ENCODE data around the gene AFAP1L2. TPM values are rescaled to one million over a fixed set of nuclear protein-coding genes. Genes with fewer than 3 reads are reported as not detected.

Gene AFAP1L2, protein sequence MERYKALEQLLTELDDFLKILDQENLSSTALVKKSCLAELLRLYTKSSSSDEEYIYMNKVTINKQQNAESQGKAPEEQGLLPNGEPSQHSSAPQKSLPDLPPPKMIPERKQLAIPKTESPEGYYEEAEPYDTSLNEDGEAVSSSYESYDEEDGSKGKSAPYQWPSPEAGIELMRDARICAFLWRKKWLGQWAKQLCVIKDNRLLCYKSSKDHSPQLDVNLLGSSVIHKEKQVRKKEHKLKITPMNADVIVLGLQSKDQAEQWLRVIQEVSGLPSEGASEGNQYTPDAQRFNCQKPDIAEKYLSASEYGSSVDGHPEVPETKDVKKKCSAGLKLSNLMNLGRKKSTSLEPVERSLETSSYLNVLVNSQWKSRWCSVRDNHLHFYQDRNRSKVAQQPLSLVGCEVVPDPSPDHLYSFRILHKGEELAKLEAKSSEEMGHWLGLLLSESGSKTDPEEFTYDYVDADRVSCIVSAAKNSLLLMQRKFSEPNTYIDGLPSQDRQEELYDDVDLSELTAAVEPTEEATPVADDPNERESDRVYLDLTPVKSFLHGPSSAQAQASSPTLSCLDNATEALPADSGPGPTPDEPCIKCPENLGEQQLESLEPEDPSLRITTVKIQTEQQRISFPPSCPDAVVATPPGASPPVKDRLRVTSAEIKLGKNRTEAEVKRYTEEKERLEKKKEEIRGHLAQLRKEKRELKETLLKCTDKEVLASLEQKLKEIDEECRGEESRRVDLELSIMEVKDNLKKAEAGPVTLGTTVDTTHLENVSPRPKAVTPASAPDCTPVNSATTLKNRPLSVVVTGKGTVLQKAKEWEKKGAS
- polyA plus RNA-seq, result 10 to 100 TPM in 1 of 3 donors, 1 to 10 TPM in 2; 3.6 to 11.0 (median 6.7) TPM

DNA sequence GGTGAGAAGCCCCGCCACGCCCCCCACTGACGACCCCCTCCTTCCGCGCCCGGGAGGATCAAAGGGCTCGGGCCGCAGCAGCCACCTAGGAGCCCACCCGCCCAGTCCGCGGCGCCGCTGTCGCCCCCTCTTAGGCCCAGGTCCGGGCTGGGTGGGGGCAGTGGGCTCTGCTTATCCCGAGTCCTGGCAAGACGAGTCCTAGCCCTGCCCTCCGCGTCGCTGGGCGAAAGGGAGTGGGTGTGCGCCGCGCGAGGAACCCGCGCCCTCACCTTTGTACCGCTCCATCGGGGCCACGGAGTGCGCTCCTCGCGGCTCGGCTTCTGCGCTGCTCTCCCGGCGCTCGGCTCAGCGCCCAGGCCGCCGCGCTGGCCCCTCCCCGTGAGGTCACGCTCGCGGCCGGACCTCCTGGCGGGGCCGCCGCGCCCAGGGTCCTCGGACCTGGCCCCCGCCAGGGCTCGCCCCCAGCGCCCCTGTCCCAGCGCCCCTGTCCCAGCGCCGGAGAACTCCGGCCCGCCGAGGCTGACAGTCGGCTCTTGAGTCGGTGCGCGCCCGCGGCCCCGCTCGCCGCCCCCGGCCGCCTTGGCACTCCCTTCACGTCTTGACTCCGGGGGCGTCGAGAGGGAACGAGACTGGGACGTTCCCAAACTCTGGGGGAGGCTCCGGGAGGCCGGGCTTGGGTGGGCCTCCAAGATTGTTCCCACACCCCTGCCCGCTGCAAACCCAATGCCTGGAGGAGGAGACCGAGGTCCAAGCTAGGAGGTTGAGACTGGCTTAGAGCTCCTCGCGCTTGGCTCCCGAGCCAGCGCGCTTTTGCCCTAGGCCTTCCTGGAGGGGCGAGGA is at the start of gene AFAP1L2:
AFAP1L2 (minus strand) TSS at position 332 of the 840 bp plus-strand sequence; CDS start at position 285, 47 bp downstream.
- H3K27ac ChIP-seq (ENCODE audit: low read depth, low read length), result no peak within 1 kb of the TSS
- 1 to 2% (median 1%) methylated on average over 65 to 88 of the region's 88 CpGs for WGBS, 3 donors

DNA sequence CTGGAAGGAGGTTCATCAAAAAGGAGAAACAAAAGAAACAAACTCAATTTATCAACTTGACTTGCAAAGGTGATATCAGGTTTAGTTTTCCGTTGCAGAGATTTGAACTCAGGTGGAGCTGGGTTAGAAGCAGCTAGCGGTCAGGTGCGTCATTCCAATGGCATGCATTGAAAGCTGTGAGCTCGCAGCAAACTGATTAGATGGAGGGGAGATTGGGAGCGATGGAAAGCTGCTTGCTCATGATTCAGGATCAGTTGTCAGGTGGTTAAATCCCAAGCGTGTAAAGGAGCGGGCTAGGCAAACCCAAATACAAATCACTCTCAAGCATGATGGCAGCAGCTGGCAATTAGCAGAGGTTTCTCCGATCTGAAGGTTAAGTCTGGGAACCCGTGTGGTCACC is 49.3 kb upstream of the AFAP1L2 start:
- no peak overlapping the region for H3K27ac ChIP-seq (ENCODE audit: low read depth, low read length)
- 88 to 96% (median 95%) methylated on average over 9 of the region's 9 CpGs for WGBS, 3 donors

DNA sequence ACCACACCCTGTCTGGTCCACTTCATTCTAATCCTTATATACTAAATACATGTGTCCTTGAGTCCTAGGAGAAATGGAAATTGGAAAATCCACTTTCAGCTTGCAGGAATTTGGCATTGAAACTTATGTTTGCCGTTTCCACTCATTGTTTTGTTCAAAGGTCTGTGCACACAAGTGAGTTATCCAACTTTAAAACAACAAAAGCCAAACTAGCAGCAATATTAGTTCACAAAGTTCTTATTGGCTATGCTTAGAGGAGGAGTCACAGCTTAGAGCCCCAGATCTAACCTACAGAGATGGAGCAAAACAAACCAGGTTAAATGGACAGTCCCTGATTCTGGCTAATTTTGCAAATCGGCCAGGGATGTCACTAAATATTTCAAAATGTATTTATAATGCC is 44.6 kb upstream of the AFAP1L2 start:
- H3K27ac ChIP-seq (ENCODE audit: low read depth, low read length), result no peak overlapping the region
- WGBS, 3 donors, result 53 to 85% (median 74%) methylated on average over 2 of the region's 2 CpGs

DNA sequence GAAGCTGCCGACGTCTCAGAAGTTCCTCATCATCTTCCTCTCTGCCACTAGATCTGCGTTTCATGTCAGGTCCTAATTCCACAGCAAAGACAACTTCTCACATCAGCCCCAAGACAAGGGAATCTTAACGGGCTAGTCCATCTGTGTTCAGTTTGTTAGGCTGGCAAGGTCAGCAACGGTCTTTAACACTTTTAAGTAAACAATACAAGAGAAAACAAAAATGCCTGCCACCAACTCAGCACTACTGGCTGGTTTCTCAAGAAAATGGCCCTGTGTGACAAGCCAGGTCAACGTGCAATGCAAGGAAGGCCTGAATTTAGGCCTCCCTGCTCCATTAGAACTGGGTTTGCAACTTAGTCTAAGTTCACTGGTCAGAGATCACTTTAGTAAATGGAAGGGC is 41.0 kb upstream of the AFAP1L2 start:
- no peak overlapping the region for H3K27ac ChIP-seq (ENCODE audit: low read depth, low read length)
- WGBS, 3 donors, result 56 to 86% (median 84%) methylated on average over 6 of the region's 6 CpGs

DNA sequence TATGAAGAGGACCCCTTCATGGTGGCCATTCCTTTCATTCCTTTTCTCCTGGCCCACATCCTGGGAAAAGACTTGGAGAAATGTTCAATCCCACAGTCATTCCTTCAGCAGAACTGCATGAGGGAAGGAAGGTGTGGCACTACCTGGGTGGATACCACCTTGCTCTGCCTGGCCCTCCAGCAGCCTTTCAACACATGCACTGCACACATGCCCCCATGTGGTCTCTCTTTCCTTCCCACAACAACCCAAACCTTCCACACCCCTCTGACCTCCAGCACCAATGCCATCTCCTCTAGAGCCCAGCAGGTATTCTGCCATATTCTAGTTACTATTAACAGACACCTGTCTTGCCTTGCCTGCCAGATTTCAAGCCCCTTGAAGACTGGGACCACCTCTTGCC is 40.5 kb upstream of the AFAP1L2 start:
- H3K27ac ChIP-seq (ENCODE audit: low read depth, low read length), result no peak overlapping the region

DNA sequence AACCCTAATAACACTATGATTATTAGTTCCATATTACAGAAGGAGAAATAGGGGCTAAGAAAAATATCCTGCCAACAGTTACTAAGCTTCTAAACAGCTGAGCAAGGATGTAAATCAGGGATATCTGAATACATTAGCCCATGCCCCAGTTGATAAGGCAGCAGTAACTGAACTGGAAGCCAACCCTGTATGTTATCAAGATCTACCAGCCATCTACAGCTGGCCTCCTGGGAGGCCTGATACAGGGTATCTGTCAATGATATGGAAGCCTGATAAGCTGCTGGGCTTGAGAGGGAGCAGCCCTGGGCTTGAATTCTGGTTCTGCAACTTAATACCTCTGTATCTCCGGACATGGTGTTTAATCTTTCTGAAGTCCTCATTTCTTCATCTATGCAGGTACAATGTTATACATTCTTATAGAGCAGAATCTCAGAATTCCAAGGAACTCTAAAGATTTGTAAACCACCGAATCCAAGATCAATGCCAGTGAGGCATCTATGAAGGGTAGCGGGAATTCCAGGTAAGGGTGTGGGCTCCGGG is 37.9 kb upstream of the AFAP1L2 start:
- WGBS, 3 donors, result 71 to 79% (median 77%) methylated on average over 4 of the region's 4 CpGs
- no peak overlapping the region for H3K27ac ChIP-seq (ENCODE audit: low read depth, low read length)

DNA sequence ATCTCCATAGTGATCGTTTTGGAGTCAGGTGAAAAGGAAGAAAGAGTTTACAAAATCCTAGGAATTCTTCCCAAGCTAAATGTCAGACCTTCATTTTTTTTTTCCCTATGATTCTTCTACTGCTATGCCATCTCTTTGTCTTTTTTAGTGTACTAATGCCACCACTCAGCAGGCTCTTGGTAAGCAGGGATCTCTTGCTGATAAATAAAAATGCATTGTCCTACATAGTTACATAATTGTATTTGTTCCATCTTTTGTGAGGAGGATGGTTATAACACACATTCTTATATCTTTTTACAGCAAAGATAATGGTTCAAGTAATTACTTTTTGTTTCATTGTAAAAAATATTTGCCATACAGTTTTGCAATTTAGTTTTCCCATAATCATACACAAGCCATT is 36.8 kb upstream of the AFAP1L2 start:
- WGBS, 3 donors, result 79 to 95% (median 80%) methylated on average over 1 of the region's 1 CpG
- H3K27ac ChIP-seq (ENCODE audit: low read depth, low read length), result no peak overlapping the region

DNA sequence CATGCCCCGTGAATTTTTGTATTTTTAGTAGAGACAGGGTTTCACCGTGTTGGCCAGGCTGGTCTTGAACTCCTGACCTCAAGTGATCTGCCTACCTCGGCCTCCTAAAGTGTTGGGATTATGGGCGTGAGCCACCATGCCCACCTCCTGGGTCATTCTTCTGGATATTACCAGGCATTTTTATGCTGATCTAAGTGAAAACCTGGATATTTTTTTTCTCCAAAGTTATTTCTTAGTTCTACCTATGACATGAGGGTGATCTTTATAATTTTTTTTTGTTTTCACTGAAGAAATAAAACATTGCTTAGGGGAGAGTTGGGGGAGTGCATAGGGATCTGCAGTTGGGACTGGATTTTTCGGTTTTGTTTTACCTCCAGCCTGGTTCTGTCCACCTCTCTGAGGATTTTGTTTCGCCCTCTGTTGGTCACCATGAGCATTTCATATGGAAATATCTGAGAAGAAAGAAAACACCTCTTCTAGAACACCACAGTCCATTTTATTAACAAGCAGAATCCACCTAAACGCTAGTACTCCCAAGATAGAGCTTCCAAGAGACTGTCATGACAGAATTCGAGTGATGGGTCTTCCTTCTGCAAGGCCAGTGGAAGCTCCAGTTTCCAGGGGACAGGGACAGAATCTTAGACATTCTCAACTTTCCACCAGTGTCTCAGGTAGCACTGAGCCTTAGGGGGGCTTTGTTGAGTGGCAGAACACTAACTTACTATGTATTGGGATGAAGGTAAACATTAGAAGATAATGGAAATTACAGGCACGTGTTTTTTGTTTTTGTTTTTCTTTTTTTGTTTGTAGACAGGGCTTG is 33.4 kb upstream of the AFAP1L2 start:
- H3K27ac ChIP-seq (ENCODE audit: low read depth, low read length), result no peak overlapping the region
- WGBS, 3 donors, result 76 to 89% (median 89%) methylated on average over 9 of the region's 9 CpGs

DNA sequence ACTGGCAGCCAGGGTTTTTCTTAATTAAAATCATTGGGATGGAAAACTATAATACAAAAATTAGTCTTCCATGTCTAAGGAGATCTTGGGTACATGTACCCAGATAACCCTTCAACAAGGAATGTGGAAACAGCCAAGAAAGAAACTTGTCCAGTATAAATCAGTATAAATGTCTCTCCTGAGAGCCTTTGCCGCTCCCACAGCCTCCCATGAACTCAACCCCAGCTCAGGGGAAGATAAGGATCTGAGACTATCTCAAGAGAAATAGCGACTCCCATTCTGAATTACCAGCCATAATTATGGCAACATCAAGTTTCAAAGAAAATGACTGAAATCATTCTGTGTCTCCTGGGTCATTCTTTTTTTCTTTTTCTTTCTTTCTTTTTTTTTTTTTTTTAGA is 32.6 kb upstream of the AFAP1L2 start:
- 78 to 86% (median 86%) methylated on average over 2 of the region's 2 CpGs for WGBS, 3 donors
- no peak overlapping the region for H3K27ac ChIP-seq (ENCODE audit: low read depth, low read length)

DNA sequence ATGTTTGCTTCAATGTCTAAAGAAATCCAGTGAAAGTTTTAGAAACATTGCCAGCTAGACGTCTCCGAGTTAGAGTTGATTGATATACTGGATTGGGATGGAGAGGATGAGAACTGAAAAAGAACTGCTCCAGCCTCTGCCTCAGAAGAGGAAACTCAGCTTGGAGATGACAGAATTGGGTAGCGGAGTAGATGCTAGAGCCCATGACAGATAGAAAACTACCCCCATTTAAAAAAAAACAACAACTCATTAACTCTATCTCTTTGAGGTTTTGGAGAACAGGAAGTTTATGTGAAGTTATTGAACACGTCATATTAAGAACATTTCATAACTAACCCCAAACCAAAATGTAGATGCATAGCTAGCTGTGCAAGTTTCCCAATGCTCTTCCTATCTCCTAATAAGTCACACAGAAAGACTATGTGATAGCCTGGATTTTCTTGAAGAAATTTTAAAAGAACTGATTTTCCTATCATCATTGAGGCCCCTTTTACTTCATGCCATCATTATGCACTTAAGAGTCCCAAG is 28.3 kb upstream of the AFAP1L2 start:
- no peak overlapping the region for H3K27ac ChIP-seq (ENCODE audit: low read depth, low read length)
- 78 to 86% (median 80%) methylated on average over 4 of the region's 4 CpGs for WGBS, 3 donors

DNA sequence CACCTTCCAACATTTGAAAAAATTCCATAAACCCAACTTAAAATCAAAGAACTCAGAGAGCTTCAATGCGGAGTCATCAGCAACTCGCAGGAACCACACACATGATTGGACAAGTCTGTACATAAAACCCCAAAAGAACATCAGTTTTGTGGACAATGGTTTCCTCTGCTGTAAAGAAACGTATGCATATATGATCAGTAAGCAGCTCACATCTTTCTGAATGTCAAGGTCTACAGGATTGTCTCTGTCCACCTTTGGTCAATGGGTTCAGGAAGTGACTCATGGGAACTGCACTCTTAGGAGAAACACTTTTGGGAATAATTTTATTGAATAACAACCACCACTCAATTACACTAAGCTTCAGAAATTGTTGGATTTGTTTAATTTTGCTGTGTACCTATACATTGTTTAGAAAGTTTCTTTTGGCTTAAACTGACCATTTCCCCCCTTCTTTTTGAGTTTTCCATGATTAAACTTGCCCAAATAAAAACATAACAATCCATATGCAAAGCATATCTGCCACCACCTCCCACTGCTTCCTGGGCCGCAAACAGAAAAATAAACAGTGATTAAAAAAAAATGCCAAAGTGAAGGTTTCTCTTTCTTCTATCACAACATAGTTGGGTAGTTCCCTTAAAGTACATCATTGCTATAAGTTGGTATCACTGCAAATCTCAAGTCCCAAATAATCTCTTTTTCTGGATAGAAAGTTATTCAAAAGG is 27.3 kb upstream of the AFAP1L2 start:
- no peak overlapping the region for H3K27ac ChIP-seq (ENCODE audit: low read depth, low read length)
- 44 to 96% (median 94%) methylated on average over 4 of the region's 4 CpGs for WGBS, 3 donors

DNA sequence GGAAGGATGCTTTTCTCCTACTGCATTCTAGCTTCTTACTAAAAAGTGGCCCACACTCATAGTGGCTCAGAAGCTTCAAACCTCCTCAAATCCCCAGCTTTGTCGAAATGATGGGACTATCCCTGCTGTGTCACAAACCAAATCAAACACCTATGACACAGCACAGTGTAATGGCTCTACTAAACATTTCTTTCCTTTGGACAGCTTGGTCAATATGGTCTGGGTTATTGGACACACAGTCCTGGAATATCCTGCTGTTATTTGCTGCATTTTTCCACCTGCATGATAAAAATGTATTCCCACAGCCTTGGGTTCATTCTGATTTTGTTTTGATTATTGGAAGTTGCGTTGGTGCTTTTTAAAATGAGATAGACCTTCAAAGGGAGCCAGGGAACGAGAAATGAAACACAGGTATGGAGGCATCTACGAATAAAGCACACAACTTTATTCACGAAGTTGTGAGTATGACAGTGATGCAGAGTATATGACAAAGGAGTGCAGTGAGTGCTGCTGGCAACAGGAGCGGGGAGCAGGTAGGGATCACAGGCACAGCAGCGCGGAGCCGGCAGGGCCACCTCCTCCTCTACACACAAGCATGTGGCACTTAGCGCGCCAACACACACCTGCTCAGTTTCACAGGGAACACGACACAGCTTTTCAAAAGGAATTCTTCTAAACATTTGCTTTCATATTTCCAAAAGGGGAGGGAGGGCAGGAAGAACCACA is 26.5 kb upstream of the AFAP1L2 start:
- 47 to 95% (median 93%) methylated on average over 12 of the region's 12 CpGs for WGBS, 3 donors
- no peak overlapping the region for H3K27ac ChIP-seq (ENCODE audit: low read depth, low read length)

DNA sequence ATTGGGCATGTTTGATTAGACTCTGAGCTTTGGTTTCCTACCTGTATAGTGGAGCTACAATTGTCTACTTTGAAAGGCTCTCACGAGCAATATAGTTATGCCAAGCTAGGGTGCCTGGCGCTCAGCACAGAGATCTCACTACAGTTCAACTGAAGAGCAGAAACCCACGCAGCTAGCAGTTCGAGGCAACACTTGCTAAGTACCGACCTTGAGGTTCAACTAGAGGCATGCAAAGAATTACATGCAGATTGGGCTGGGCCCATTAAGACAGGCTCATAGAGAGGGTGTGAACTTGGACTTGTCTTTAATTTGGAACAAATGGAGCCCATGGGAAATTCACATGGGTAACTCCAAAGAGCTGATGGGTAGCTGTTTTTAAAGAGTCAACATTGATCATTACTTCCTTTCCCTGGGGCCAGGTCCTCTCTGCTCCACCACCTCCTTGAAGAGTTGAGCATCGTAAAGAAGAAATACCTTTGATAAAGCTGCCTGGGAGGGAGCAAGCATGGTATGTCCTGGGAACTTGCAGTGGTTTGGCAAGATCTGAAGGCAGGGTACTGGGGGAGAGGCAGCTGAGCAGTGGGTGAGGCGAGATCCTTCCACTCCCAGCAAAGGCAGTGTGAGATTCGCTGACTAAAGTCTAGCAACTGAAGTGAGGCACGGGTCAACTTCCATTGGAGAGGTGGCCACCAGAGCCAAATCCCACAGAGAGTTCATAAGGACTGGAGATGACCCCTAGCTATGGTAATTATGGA is 25.5 kb upstream of the AFAP1L2 start:
- H3K27ac ChIP-seq (ENCODE audit: low read depth, low read length), result no peak overlapping the region
- 78 to 87% (median 84%) methylated on average over 9 of the region's 9 CpGs for WGBS, 3 donors

DNA sequence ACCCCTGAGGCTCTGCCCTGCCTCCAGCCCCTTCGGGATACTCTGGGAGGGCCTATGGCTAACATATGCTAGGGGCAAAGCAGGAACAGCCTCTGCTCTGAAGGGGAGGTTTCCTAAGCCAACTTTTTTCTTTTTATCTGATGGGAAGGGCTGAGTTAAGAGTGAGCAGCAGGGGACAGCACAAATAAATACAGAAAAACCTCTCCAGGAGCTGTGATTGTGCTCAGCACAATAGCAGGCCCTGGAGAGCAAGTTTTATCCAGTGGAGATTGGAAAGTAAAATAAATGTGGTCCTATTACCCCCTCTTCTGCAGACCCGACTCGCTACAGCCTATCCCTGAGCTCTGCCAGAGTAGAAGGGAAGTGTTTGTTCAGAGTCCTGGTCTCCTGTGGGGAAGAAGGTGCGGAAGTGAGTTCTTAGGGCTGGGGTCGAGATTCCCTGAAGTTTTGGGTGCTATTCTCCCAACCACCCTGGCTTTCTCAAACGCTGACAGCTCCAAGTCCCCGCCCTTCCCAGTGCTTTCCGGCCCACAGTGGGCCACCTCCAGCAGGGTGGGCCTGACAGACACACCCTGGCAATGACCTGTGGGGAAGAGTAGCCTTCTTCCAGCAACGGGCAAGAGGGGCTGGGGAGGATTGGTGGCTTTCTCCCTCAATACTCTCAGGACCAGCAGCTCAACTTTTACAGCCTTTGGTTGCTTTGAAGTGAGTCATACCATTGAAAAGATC is 23.0 kb upstream of the AFAP1L2 start:
- H3K27ac ChIP-seq (ENCODE audit: low read depth, low read length), result no peak overlapping the region
- 65 to 74% (median 69%) methylated on average over 9 of the region's 9 CpGs for WGBS, 3 donors

DNA sequence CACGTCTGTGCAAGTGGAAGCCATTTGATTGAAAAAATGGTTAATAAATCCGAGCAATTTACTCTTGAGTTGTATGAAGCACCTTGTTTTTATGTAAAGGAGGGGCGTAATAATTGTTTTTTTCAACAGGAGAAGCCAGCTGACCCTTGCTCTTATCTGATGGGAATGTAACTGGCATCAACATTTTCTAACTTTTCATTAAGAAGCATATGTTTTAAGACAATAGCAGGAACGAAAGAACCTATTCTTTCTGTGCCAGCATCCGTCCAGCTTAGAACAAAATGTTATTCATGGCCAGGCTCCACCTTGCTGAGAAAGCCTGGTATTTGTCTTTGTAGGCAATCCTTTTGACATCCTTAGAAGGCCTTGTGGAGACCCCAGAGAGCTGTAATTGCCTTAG is 22.2 kb upstream of the AFAP1L2 start:
- no peak overlapping the region for H3K27ac ChIP-seq (ENCODE audit: low read depth, low read length)
- 55 to 60% (median 58%) methylated on average over 5 of the region's 5 CpGs for WGBS, 3 donors

Measured in adipose tissue (tissue), 3 donors.